Measurements from ENCODE around the gene SGPP1.
"Not testable (repeated sequence)": the region's sequence is repeated elsewhere in the genome, so short reads cannot be mapped to it uniquely, and the experiment has no call there.

Gene SGPP1

GRCh38 chr14:63673886-63674497 is 53.9 kb downstream of the SGPP1 start:
- no peak for DNase-seq (ENCODE audit: low read depth in 2 of 2)

- DNase-seq (ENCODE audit: low read depth in 2 of 2) = no peak
Observed at GRCh38 chr14:63673255-63673654, 54.6 kb downstream of the SGPP1 start.

- no peak for DNase-seq (ENCODE audit: low read depth in 2 of 2)
Observed at GRCh38 chr14:63672417-63673180, 55.3 kb downstream of the SGPP1 start.

- DNase-seq (ENCODE audit: low read depth in 2 of 2) = no peak
Observed at GRCh38 chr14:63671987-63672386, 55.9 kb downstream of the SGPP1 start.

- no peak for DNase-seq (ENCODE audit: low read depth in 2 of 2)
Observed at GRCh38 chr14:63670692-63671091, 57.2 kb downstream of the SGPP1 start.

GRCh38 chr14:63666335-63666734 is 61.5 kb downstream of the SGPP1 start:
- DNase-seq (ENCODE audit: low read depth in 2 of 2) = no peak

- DNase-seq (ENCODE audit: low read depth in 2 of 2) = no peak
Observed at GRCh38 chr14:63663428-63664341, 64.2 kb downstream of the SGPP1 start.

GRCh38 chr14:63662776-63663175 is 65.1 kb downstream of the SGPP1 start:
- no peak for DNase-seq (ENCODE audit: low read depth in 2 of 2)

GRCh38 chr14:63661881-63662280 is 66.0 kb downstream of the SGPP1 start:
- not testable (repeated sequence) for DNase-seq (ENCODE audit: low read depth in 2 of 2)

GRCh38 chr14:63659726-63660125 is 68.1 kb downstream of the SGPP1 start:
- DNase-seq (ENCODE audit: low read depth in 2 of 2) = no peak

GRCh38 chr14:63656194-63656593 is 71.7 kb downstream of the SGPP1 start:
- DNase-seq (ENCODE audit: low read depth in 2 of 2) = no peak

GRCh38 chr14:63654936-63655335 is 72.9 kb downstream of the SGPP1 start:
- no peak for DNase-seq (ENCODE audit: low read depth in 2 of 2)

- DNase-seq (ENCODE audit: low read depth in 2 of 2) = no peak
Observed at GRCh38 chr14:63654346-63654745, 73.5 kb downstream of the SGPP1 start.

GRCh38 chr14:63652406-63652805 is 75.5 kb downstream of the SGPP1 start:
- DNase-seq (ENCODE audit: low read depth in 2 of 2) = no peak

GRCh38 chr14:63650256-63650952 is 77.5 kb downstream of the SGPP1 start:
- DNase-seq (ENCODE audit: low read depth in 2 of 2) = peak in 1 of 2 donors; percentile 19

- no peak for DNase-seq (ENCODE audit: low read depth in 2 of 2)
Observed at GRCh38 chr14:63647696-63648410, 80.0 kb downstream of the SGPP1 start.

- no peak for DNase-seq (ENCODE audit: low read depth in 2 of 2)
Observed at GRCh38 chr14:63644741-63645140, 83.1 kb downstream of the SGPP1 start.

GRCh38 chr14:63642656-63643382 is 85.0 kb downstream of the SGPP1 start:
- no peak for DNase-seq (ENCODE audit: low read depth in 2 of 2)

- peak; percentile 52 to 53 for DNase-seq (ENCODE audit: low read depth in 2 of 2)
Observed at GRCh38 chr14:63642229-63642611, 85.6 kb downstream of the SGPP1 start.

- peak; percentile 93 to 96 for DNase-seq (ENCODE audit: low read depth in 2 of 2)
Observed at GRCh38 chr14:63641473-63642228, 86.2 kb downstream of the SGPP1 start, which contains the start of gene WDR89. WDR89 (minus strand) TSS chr14:63641871; CDS start chr14:63599942, 41,929 bp downstream.
